HEK293 (cell line): ENCODE results near the gene KPTN.

Source experiments
- CTCF ChIA-PET: fragments of 350-600 bp; formaldehyde crosslinking; extraction: SDS; loops from one replicate; lab custom pipeline; 2021; ENCODE audit warnings: antibody characterized with exemption; lab: Yijun Ruan, JAX
- POLR2A ChIA-PET: fragments of 300-600 bp; formaldehyde crosslinking; extraction: SDS; loops from one replicate; lab custom pipeline; 2020; ENCODE audit warnings: antibody characterized with exemption, inconsistent platforms; lab: Yijun Ruan, JAX
- H3K27ac ChIP-seq: fragments of 200-500 bp; sonication (Bioruptor generic); 2 replicates; pipeline ENCODE4 v1.5.1; 2014; ENCODE audit warnings: low read depth, low read length, control low read depth, inconsistent platforms; ENCODE audit errors: extremely low read depth
- H3K36me3 ChIP-seq, 2 experiments: fragments of 200-500 bp in 1 of 2; sonication (Bioruptor generic) in 1 of 2; 1 replicate in 1 of 2; 2 replicates in 1 of 2; pipeline ENCODE4 v1.5.1; 2014 to 2017; ENCODE audit warnings: inconsistent platforms in 2 of 2, low read length in 2 of 2; ENCODE audit not compliant: control insufficient read depth in 2 of 2, insufficient read depth in 1 of 2
- H3K4me1 ChIP-seq: fragments of 200-500 bp; sonication (Bioruptor generic); 2 replicates; pipeline ENCODE4 v1.5.1; 2014; ENCODE audit warnings: mild to moderate bottlenecking, low read length, inconsistent platforms; ENCODE audit not compliant: control insufficient read depth, insufficient read depth
- H3K4me3 ChIP-seq: 2 replicates; pipeline ENCODE4 v1.5.1; 2011; ENCODE audit warnings: low read depth, mild to moderate bottlenecking, control low read depth, low read length, moderate library complexity
- H3K9me3 ChIP-seq: fragments of 200-500 bp; sonication (Bioruptor generic); 2 replicates; pipeline ENCODE4 v1.5.1; 2014; ENCODE audit warnings: low read depth, low read length, inconsistent platforms; ENCODE audit not compliant: control insufficient read depth, insufficient read depth
- EGR2 ChIP-seq: fragments of 450-650 bp; formaldehyde crosslinking; IDR thresholded peaks from 2 replicates; pipeline ENCODE4 v1.5.1; 2016; ENCODE audit warnings: low read depth, missing biosample characterization, missing genetic modification characterization
- GLIS1 ChIP-seq: fragments of 450-650 bp; formaldehyde crosslinking; IDR thresholded peaks from 2 replicates; pipeline ENCODE4 v1.5.1; 2016; ENCODE audit warnings: missing biosample characterization, missing genetic modification characterization
- KLF1 ChIP-seq: fragments of 450-650 bp; formaldehyde crosslinking; IDR thresholded peaks from 2 replicates; pipeline ENCODE4 v1.5.1; 2016; ENCODE audit warnings: missing biosample characterization, missing genetic modification characterization
- KLF16 ChIP-seq: fragments of 450-650 bp; formaldehyde crosslinking; IDR thresholded peaks from 2 replicates; pipeline ENCODE4 v1.5.1; 2017; ENCODE audit warnings: missing biosample characterization, missing genetic modification characterization
- KLF8 ChIP-seq: fragments of 450-650 bp; formaldehyde crosslinking; IDR thresholded peaks from 2 replicates; pipeline ENCODE4 v1.5.1; 2016; ENCODE audit warnings: missing biosample characterization, missing genetic modification characterization
- KLF9 ChIP-seq: fragments of 450-650 bp; formaldehyde crosslinking; IDR thresholded peaks from 2 replicates; pipeline ENCODE4 v1.5.1; 2016; ENCODE audit warnings: missing biosample characterization, missing genetic modification characterization, low read depth
- SP3 ChIP-seq: fragments of 450-650 bp; formaldehyde crosslinking; IDR thresholded peaks from 2 replicates; pipeline ENCODE4 v1.5.1; 2016; ENCODE audit warnings: missing biosample characterization, missing genetic modification characterization
- ZBTB17 ChIP-seq: fragments of 450-650 bp; formaldehyde crosslinking; IDR thresholded peaks from 2 replicates; pipeline ENCODE4 v1.5.1; 2016; ENCODE audit warnings: missing biosample characterization, missing genetic modification characterization
- ZBTB20 ChIP-seq: fragments of 450-650 bp; formaldehyde crosslinking; IDR thresholded peaks from 2 replicates; pipeline ENCODE4 v1.5.1; 2016; ENCODE audit warnings: missing biosample characterization, missing genetic modification characterization
- ZNF121 ChIP-seq: fragments of 450-650 bp; formaldehyde crosslinking; IDR thresholded peaks from 2 replicates; pipeline ENCODE4 v1.5.1; 2016; ENCODE audit warnings: missing biosample characterization, missing genetic modification characterization
- ZNF146 ChIP-seq: fragments of 450-650 bp; formaldehyde crosslinking; IDR thresholded peaks from 2 replicates; pipeline ENCODE4 v1.5.1; 2016; ENCODE audit warnings: missing biosample characterization, missing genetic modification characterization
- ZNF174 ChIP-seq: fragments of 450-650 bp; formaldehyde crosslinking; IDR thresholded peaks from 2 replicates; pipeline ENCODE4 v1.5.0; 2017; ENCODE audit warnings: missing biosample characterization, mild to moderate bottlenecking, missing genetic modification characterization
- ZNF223 ChIP-seq: fragments of 450-650 bp; formaldehyde crosslinking; IDR thresholded peaks from 2 replicates; pipeline ENCODE4 v1.5.1; 2016; ENCODE audit warnings: missing biosample characterization, missing genetic modification characterization
- ZNF335 ChIP-seq: fragments of 450-650 bp; formaldehyde crosslinking; conservative IDR thresholded peaks from 2 replicates; pipeline ENCODE4 v1.5.1; 2016; ENCODE audit warnings: missing biosample characterization, missing genetic modification characterization
- ZNF510 ChIP-seq: fragments of 450-650 bp; formaldehyde crosslinking; IDR thresholded peaks from 2 replicates; pipeline ENCODE4 v1.5.1; 2018; ENCODE audit warnings: mild to moderate bottlenecking, missing genetic modification characterization, missing biosample characterization; ENCODE audit not compliant: insufficient replicate concordance
- TF ChIP-seq, protein P1 (sequence below): fragments of 450-650 bp; formaldehyde crosslinking; IDR thresholded peaks from 2 replicates; pipeline ENCODE4 v1.5.1; 2017; ENCODE audit warnings: missing biosample characterization, mild to moderate bottlenecking, missing genetic modification characterization, moderate library complexity
- TF ChIP-seq, protein P2 (sequence below): fragments of 450-650 bp; formaldehyde crosslinking; IDR thresholded peaks from 2 replicates; pipeline ENCODE4 v1.5.1; 2016; ENCODE audit warnings: missing biosample characterization, missing genetic modification characterization
- TF ChIP-seq, protein P3 (sequence below): fragments of 450-650 bp; formaldehyde crosslinking; IDR thresholded peaks from 2 replicates; pipeline ENCODE4 v1.5.1; 2016; ENCODE audit warnings: missing biosample characterization, missing genetic modification characterization

Gene KPTN

DNA sequence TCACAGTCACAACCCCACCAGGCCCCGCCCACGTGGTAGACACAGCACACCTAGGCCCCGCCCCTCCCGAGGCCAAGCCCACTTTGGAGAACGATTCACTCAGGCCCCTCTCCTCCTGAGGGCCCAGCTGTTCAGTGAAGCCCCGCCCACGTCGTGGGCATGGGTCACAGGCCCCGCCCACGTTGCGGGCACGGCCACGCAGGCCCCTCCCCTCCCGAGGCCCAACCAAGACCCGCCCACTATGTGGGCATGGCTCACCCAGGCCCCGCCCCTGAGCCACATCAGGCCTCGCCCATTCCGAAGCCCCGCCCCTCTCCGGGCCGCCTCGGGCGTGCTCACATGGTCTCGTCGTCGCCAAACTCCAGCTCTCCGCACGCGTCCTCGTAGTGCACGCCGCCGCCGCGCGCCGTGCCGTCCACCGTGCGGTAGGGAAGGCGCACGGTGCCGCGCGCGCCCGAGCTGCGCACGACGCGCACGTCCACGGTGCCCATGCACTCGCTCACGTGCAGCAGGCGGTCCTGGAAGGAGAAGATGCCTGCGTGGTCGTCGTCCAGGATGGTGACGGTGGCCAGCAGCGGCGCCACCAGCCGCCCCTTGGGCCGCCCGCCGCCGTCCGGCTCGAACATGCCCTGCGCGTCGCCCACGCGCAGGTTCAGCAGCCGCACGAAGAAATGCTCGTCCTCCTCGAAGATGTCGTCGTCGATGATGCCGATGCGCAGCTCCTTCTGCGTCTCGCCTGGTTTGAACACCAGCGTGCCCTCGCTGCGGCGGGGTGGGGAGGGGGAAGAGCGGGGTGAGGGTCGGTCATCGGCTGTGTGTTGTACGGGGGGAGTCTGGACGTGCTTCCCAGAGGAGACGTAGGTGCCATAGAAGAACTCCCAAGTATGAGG lies 36.3 kb downstream of the KPTN start (continued):
- TF ChIP-seq KLF9, result peak; percentile 89
- TF ChIP-seq, protein P1, sequence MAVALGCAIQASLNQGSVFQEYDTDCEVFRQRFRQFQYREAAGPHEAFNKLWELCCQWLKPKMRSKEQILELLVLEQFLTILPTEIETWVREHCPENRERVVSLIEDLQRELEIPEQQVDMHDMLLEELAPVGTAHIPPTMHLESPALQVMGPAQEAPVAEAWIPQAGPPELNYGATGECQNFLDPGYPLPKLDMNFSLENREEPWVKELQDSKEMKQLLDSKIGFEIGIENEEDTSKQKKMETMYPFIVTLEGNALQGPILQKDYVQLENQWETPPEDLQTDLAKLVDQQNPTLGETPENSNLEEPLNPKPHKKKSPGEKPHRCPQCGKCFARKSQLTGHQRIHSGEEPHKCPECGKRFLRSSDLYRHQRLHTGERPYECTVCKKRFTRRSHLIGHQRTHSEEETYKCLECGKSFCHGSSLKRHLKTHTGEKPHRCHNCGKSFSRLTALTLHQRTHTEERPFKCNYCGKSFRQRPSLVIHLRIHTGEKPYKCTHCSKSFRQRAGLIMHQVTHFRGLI (tag by site-specific recombination), result peak; percentile 85
- TF ChIP-seq ZNF223 (tag by site-specific recombination), result no peak

DNA sequence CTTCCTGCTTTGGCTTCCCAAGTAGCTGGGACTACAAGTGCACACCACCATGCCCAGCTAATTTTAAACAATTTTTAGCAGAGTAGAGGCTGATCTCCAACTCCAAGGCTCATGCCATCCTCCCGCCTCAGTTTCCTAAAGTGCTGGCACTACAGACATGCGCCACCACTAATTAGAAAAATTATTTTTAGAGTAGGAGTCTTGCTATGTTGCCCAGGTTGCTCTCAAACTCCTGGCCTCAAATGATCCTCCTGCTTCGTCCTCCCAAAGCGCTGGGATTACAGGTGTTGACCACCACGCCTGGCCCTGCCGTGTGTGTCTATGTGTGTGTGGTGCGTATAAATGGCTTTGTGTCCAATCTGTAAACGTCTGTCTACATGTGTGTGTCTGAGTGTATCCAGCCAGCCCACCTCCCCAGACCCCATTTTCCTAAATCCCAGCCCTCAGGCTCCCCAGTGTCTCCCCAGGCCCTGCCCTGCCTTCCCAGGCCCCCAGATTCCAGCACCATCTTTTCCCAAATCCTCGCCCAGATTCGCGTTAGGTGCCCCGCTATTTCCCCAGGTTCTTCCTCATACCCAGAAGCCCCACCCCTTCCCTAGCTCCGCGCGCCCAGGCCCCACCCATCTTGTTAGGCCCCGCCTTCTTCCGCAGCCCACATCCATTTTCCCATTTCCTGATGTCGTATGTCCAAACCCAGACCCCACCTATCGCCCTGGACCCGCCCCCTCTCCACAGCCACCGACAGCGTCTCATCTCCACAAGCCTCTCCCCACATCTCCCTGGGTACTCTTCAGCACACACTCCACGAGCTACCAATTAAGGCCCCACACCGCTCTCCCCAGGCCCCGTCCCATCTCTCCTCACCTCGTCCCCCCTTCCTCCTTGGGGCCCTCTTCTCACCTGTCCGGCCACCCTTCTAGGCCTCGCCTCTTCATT lies 37.2 kb downstream of the KPTN start:
- no peaks in the 10 kb centered on the region for H3K9me3 ChIP-seq
- POLR2A ChIA-PET, result interaction anchor here (0.7 to 1.0 kb wide), 3 partner anchors 14 to 98 kb away, joined by 3 read pairs; partner anchors contain the start of genes DHX34 and KPTN
- TF ChIP-seq, protein P2, sequence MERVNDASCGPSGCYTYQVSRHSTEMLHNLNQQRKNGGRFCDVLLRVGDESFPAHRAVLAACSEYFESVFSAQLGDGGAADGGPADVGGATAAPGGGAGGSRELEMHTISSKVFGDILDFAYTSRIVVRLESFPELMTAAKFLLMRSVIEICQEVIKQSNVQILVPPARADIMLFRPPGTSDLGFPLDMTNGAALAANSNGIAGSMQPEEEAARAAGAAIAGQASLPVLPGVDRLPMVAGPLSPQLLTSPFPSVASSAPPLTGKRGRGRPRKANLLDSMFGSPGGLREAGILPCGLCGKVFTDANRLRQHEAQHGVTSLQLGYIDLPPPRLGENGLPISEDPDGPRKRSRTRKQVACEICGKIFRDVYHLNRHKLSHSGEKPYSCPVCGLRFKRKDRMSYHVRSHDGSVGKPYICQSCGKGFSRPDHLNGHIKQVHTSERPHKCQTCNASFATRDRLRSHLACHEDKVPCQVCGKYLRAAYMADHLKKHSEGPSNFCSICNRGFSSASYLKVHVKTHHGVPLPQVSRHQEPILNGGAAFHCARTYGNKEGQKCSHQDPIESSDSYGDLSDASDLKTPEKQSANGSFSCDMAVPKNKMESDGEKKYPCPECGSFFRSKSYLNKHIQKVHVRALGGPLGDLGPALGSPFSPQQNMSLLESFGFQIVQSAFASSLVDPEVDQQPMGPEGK (tag by site-specific recombination), result peak; percentile 72
- TF ChIP-seq KLF8 (tag by site-specific recombination) (peak; percentile 58; the same call in 1 of the 2 replicates), EGR2 (tag by site-specific recombination) (no peak), ZBTB20 (tag by site-specific recombination) (peak; percentile 83), ZNF335 (tag by site-specific recombination) (peak; percentile 49), SP3 (peak; percentile 88; the same call in 1 of the 2 replicates), ZNF174 (tag by site-specific recombination) (no peak), ZNF121 (peak; percentile 78), KLF1 (tag by site-specific recombination) (peak; percentile 75; the same call in 1 of the 2 replicates), GLIS1 (peak; percentile 49; the same call in 1 of the 2 replicates), KLF16 (0 out of 2 replicates have a peak, but pooled peaks have one; percentile 36), ZNF146 (no peak), ZBTB17 (tag by site-specific recombination) (peak; percentile 76), ZNF510 (tag by site-specific recombination) (no peak)
- TF ChIP-seq, protein P3, sequence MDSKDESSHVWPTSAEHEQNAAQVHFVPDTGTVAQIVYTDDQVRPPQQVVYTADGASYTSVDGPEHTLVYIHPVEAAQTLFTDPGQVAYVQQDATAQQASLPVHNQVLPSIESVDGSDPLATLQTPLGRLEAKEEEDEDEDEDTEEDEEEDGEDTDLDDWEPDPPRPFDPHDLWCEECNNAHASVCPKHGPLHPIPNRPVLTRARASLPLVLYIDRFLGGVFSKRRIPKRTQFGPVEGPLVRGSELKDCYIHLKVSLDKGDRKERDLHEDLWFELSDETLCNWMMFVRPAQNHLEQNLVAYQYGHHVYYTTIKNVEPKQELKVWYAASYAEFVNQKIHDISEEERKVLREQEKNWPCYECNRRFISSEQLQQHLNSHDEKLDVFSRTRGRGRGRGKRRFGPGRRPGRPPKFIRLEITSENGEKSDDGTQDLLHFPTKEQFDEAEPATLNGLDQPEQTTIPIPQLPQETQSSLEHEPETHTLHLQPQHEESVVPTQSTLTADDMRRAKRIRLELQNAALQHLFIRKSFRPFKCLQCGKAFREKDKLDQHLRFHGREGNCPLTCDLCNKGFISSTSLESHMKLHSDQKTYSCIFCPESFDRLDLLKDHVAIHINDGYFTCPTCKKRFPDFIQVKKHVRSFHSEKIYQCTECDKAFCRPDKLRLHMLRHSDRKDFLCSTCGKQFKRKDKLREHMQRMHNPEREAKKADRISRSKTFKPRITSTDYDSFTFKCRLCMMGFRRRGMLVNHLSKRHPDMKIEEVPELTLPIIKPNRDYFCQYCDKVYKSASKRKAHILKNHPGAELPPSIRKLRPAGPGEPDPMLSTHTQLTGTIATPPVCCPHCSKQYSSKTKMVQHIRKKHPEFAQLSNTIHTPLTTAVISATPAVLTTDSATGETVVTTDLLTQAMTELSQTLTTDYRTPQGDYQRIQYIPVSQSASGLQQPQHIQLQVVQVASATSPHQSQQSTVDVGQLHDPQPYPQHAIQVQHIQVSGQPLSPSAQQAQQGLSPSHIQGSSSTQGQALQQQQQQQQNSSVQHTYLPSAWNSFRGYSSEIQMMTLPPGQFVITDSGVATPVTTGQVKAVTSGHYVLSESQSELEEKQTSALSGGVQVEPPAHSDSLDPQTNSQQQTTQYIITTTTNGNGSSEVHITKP (tag by site-specific recombination), result 0 out of 2 replicates have a peak, but pooled peaks have one; percentile 25
- no peak overlapping the region for H3K4me3 ChIP-seq
- no peaks in the 10 kb centered on the region for H3K36me3 ChIP-seq
- H3K4me1 ChIP-seq, result peaks cover 4% of the 10 kb centered on the region; the same call in 1 of the 2 replicates
- CTCF ChIA-PET, result interaction anchor here (0.6 to 1.3 kb wide), 7 partner anchors 10 to 343 kb away, joined by 3 to 6 read pairs (median 3); partner anchors contain the start of gene NAPA
- no peak overlapping the region for H3K27ac ChIP-seq
